ENCODE measurements around the gene CHN2. TPM values are rescaled to one million over a fixed set of nuclear protein-coding genes. Genes with fewer than 3 reads are reported as not detected.

CHN2 gene
- total RNA-seq, 4 donors from 2014 or later, result 7.6 to 15.3 (median 10.0) TPM

DNA sequence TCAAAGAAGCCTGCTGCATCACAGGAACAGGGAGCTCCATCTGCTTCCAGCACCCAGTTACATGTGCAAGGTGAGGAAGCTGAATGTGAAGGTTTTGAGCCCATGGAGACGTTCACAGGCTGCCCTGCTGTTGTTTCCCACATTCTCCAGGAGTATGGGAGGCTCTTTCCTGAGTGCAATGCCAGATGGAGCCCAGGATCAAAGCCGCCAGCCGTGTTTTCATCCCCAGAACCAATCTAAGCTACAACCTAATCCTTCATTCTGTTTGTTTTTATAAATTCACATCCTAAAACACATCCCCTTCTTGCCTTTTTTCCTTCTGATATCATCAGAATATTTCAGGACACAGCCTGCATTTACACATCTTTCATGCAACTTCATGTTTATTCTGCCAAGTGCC is 270.2 kb downstream of the CHN2 start:
- 75 to 83% methylated on average over 2 of the region's 3 CpGs for WGBS, 2 donors (ENCODE audit: low coverage in 1 of 2)
- Histone ChIP-seq H3K36me3 (no peaks in the 10 kb centered on the region), H3K27ac (no peak overlapping the region), H3K9me3 (no peaks in the 10 kb centered on the region), H3K4me1 (no peaks in the 10 kb centered on the region), H3K4me3 (no peak overlapping the region), H3K27me3 (no peaks in the 10 kb centered on the region)
- ATAC-seq, result no peak
- TF ChIP-seq EP300 (IDR thresholded peaks at IDR 0.05), result no peak
- no peak for TF ChIP-seq POLR2A (IDR thresholded peaks at IDR 0.05)
- TF ChIP-seq POLR2AphosphoS5 (IDR thresholded peaks at IDR 0.05), result no peak
- no peak for TF ChIP-seq CTCF (IDR thresholded peaks at IDR 0.05)

DNA sequence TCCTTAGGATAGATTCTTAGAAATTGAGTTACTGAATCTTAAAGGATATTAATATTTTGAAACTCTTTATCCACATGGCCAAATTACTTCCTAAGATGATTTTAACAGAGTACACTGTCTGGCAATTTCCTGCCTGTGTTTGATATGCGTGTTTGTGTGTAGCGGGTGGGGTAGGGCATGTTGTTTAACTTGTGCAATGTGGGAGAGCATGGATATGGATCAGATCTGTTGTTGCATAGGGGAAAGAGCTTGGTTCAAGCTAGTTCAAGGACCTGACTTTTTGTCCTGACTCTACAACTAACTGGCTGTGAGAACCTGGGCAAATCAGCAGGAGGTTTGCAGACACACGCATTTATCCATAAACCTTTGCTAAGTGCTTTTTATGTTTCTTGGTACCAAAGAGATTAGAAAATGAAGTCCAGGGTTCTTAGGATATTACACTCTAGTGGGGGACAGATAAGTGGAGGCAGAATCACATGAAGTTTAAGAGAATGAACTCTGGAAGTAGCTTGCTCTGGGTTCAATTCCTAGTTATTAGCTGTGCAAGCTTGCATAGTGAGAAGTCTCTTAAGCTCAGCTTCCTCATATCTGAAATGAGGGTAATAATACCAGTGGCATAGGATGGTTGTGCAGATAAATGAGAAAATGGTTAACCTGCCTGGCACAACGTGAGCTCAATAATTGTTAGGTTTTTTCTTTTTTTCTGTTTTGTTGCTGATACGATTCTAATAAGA is 272.8 kb downstream of the CHN2 start:
- Histone ChIP-seq H3K4me1 (no peaks in the 10 kb centered on the region), H3K36me3 (no peaks in the 10 kb centered on the region), H3K9me3 (no peaks in the 10 kb centered on the region), H3K27me3 (no peaks in the 10 kb centered on the region), H3K4me3 (no peak overlapping the region), H3K27ac (no peak overlapping the region)
- whole genome bisulfite sequencing, 2 donors (ENCODE audit: low coverage in 1 of 2), result 89 to 91% methylated on average over 4 to 5 of the region's 5 CpGs
- no peak for ATAC-seq
- TF ChIP-seq EP300 (IDR thresholded peaks at IDR 0.05), result no peak
- TF ChIP-seq POLR2AphosphoS5 (IDR thresholded peaks at IDR 0.05), result no peak
- TF ChIP-seq POLR2A (IDR thresholded peaks at IDR 0.05), result no peak

DNA sequence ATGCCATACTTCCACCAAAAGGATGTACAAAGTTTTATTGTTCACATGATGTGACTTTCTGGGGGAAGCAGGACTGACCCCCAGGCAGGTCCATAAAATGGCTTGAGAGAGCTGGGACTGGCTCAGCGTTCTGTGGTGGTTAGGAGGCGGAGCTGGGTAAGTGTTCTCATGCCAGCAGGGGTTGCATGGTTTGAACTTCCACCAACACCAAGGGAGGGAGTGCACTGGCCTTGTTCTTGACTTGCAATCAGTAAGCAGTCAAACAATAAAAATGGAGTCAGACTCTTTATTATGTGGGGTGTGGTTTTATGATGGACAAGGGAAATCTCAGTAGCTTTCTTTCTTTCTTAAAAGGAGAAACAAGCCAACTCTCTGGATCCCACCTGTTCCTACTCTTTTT is 273.6 kb downstream of the CHN2 start:
- Histone ChIP-seq H3K36me3 (no peaks in the 10 kb centered on the region), H3K27me3 (no peaks in the 10 kb centered on the region), H3K4me1 (no peaks in the 10 kb centered on the region), H3K9me3 (no peaks in the 10 kb centered on the region), H3K4me3 (no peak overlapping the region), H3K27ac (no peak overlapping the region)
- ATAC-seq, result no peak
- TF ChIP-seq EP300 (IDR thresholded peaks at IDR 0.05) (no peak), CTCF (IDR thresholded peaks at IDR 0.05) (no peak), POLR2AphosphoS5 (IDR thresholded peaks at IDR 0.05) (no peak), POLR2A (IDR thresholded peaks at IDR 0.05) (no peak)
- WGBS, 2 donors (ENCODE audit: low coverage in 1 of 2), result 100% methylated on average over 1 of the region's 2 CpGs; no CpG with 5 or more reads in 1 of the 2 donors

GRCh38 chr7:29469281-29469680 is 274.7 kb downstream of the CHN2 start:
- no peaks in the 10 kb centered on the region for H3K9me3 ChIP-seq
- no peaks in the 10 kb centered on the region for H3K4me1 ChIP-seq
- H3K27me3 ChIP-seq, result no peaks in the 10 kb centered on the region
- 93 to 100% methylated on average over 2 to 3 of the region's 3 CpGs for WGBS, 2 donors (ENCODE audit: low coverage in 1 of 2)
- no peaks in the 10 kb centered on the region for H3K36me3 ChIP-seq
- H3K27ac ChIP-seq, result no peak overlapping the region
- no peak for TF ChIP-seq CTCF (IDR thresholded peaks at IDR 0.05)
- no peak for TF ChIP-seq POLR2AphosphoS5 (IDR thresholded peaks at IDR 0.05)
- TF ChIP-seq EP300 (IDR thresholded peaks at IDR 0.05), result no peak
- no peak for TF ChIP-seq POLR2A (IDR thresholded peaks at IDR 0.05)
- no peak for ATAC-seq
- no peak overlapping the region for H3K4me3 ChIP-seq

DNA sequence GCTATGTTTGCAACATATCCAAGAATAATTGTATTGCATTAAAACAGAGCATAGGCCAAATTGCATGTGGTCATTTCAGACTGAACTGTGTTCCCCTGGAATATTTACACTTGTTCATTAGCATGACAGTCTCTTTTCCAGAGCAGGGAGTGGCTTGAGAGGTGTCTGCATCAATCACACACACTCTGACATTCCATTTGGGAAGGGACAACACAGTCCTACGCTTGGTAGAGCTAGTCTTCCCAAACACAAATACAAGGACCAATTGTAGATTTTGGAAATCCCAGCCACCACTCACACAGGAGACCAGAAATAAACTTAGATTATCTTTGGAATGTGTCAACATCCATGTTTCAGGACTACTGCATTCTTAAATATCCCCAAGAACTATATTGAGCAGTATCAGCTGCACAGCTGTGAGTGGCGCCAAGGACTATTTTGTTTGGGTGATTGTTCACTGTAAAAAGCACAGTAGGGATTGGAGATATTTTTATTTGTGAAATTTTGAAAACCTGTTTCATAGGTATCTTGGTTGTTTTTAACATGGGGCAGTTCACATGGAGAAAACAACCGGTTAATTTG is 275.5 kb downstream of the CHN2 start:
- H3K27me3 ChIP-seq, result no peaks in the 10 kb centered on the region
- H3K4me1 ChIP-seq, result no peaks in the 10 kb centered on the region
- H3K4me3 ChIP-seq, result no peak overlapping the region
- TF ChIP-seq POLR2A (IDR thresholded peaks at IDR 0.05) (no peak), POLR2AphosphoS5 (IDR thresholded peaks at IDR 0.05) (no peak), EP300 (IDR thresholded peaks at IDR 0.05) (no peak), CTCF (IDR thresholded peaks at IDR 0.05) (no peak)
- 82 to 88% methylated on average over 2 to 3 of the region's 3 CpGs for WGBS, 2 donors (ENCODE audit: low coverage in 1 of 2)
- H3K27ac ChIP-seq, result no peak overlapping the region
- H3K36me3 ChIP-seq, result no peaks in the 10 kb centered on the region
- H3K9me3 ChIP-seq, result no peaks in the 10 kb centered on the region
- no peak for ATAC-seq
